ENCODE results near the gene RPRML. TPM values are rescaled to one million over a fixed set of nuclear protein-coding genes. Genes with fewer than 3 reads are reported as not detected.

RPRML gene
- total RNA-seq, 1 donor from 2014 or later, result 1.8 TPM

GRCh38 chr17:46977750-46978488 is 1.1 kb downstream of the RPRML start:
- Mint-ChIP-seq H3K27ac (ENCODE audit: unreplicated experiment) (no peak overlapping the region), H3K4me1 (peaks cover 34% of the 10 kb centered on the region), H3K9me3 (no peaks in the 10 kb centered on the region), H3K36me3 (ENCODE audit: low read depth) (no peaks in the 10 kb centered on the region), H3K27me3 (ENCODE audit: low read depth) (peaks cover 70% of the 10 kb centered on the region), H3K4me3 (peak overlapping the region; percentile 93)
- DNase-seq (ENCODE audit: low read depth, low spot score), result no peak
- TF ChIP-seq, protein P1, sequence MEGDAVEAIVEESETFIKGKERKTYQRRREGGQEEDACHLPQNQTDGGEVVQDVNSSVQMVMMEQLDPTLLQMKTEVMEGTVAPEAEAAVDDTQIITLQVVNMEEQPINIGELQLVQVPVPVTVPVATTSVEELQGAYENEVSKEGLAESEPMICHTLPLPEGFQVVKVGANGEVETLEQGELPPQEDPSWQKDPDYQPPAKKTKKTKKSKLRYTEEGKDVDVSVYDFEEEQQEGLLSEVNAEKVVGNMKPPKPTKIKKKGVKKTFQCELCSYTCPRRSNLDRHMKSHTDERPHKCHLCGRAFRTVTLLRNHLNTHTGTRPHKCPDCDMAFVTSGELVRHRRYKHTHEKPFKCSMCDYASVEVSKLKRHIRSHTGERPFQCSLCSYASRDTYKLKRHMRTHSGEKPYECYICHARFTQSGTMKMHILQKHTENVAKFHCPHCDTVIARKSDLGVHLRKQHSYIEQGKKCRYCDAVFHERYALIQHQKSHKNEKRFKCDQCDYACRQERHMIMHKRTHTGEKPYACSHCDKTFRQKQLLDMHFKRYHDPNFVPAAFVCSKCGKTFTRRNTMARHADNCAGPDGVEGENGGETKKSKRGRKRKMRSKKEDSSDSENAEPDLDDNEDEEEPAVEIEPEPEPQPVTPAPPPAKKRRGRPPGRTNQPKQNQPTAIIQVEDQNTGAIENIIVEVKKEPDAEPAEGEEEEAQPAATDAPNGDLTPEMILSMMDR (conservative IDR thresholded peaks at IDR 0.05), result no peak

- peaks cover 67% of the 10 kb centered on the region for H3K27me3 Mint-ChIP-seq (ENCODE audit: low read depth)
These were observed 1.7 kb downstream of the RPRML start for GRCh38 chr17:46977348-46977747.

GRCh38 chr17:46976626-46977270 is 2.3 kb downstream of the RPRML start:
- no peaks in the 10 kb centered on the region for H3K36me3 Mint-ChIP-seq (ENCODE audit: low read depth)
- H3K4me3 Mint-ChIP-seq, result peak overlapping the region; percentile 93
- peaks cover 66% of the 10 kb centered on the region for H3K27me3 Mint-ChIP-seq (ENCODE audit: low read depth)
- H3K4me1 Mint-ChIP-seq, result peaks cover 34% of the 10 kb centered on the region
- DNase-seq (ENCODE audit: low read depth, low spot score), result no peak
- TF ChIP-seq, protein P1 (conservative IDR thresholded peaks at IDR 0.05), result no peak
- H3K27ac Mint-ChIP-seq (ENCODE audit: unreplicated experiment), result no peak overlapping the region
- H3K9me3 Mint-ChIP-seq, result no peaks in the 10 kb centered on the region

More at GRCh38 chr17:46977348-46977747, 1.7 kb downstream of the RPRML start:
- H3K9me3 Mint-ChIP-seq, result no peaks in the 10 kb centered on the region
- H3K4me1 Mint-ChIP-seq, result peaks cover 34% of the 10 kb centered on the region
- peak overlapping the region; percentile 50 for H3K27ac Mint-ChIP-seq (ENCODE audit: unreplicated experiment)
- peak overlapping the region; percentile 93 for H3K4me3 Mint-ChIP-seq
- TF ChIP-seq, protein P1 (conservative IDR thresholded peaks at IDR 0.05), result peak; percentile 62
- DNase-seq (ENCODE audit: low read depth, low spot score), result peak; percentile 61
- H3K36me3 Mint-ChIP-seq (ENCODE audit: low read depth), result no peaks in the 10 kb centered on the region

GRCh38 chr17:46975287-46975686 is 3.8 kb downstream of the RPRML start:
- H3K4me1 Mint-ChIP-seq, result peaks cover 27% of the 10 kb centered on the region
- no peak overlapping the region for H3K27ac Mint-ChIP-seq (ENCODE audit: unreplicated experiment)
- H3K9me3 Mint-ChIP-seq, result no peaks in the 10 kb centered on the region
- TF ChIP-seq, protein P1 (conservative IDR thresholded peaks at IDR 0.05), result no peak
- H3K27me3 Mint-ChIP-seq (ENCODE audit: low read depth), result peaks cover 56% of the 10 kb centered on the region
- H3K36me3 Mint-ChIP-seq (ENCODE audit: low read depth), result no peaks in the 10 kb centered on the region
- peak overlapping the region; percentile 75 for H3K4me3 Mint-ChIP-seq
- no peak for DNase-seq (ENCODE audit: low read depth, low spot score)

DNA sequence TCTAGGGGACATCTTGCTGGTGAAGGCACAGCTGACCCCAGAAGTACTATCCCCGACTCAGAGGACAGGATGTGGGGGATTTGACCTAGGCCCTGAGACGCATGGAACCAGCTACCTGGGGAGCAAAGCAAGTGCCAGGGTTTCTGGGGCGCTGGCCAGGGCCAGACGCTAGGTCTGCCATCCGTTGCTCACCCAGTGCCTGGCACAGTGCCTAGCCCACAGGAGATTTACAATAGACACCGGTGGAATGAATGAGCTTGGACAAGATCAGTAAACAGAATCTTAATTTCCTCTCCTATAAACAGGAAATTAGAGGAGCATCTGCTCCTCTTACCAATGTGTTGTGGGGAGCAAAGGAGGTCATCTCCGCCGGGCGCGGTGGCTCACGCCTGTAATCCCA is 5.0 kb downstream of the RPRML start:
- TF ChIP-seq, protein P1 (conservative IDR thresholded peaks at IDR 0.05), result no peak
- Mint-ChIP-seq H3K27ac (ENCODE audit: unreplicated experiment) (no peak overlapping the region), H3K27me3 (ENCODE audit: low read depth) (peaks cover 48% of the 10 kb centered on the region), H3K4me1 (peaks cover 18% of the 10 kb centered on the region), H3K36me3 (ENCODE audit: low read depth) (no peaks in the 10 kb centered on the region), H3K4me3 (no peak overlapping the region), H3K9me3 (no peaks in the 10 kb centered on the region)
- DNase-seq (ENCODE audit: low read depth, low spot score), result no peak

Data from neural crest cell (in vitro differentiated cells).